HL-60 (cell line): ENCODE data around the gene FJX1.

Experiments
- DNase-seq, 2 experiments: peaks; one replicate each; pipeline ENCODE4 v3.0.0-alpha.2; 2010 to 2020; ENCODE audit warnings: low read depth in 1 of 2, low spot score in 1 of 2
- H3K27ac ChIP-seq: fragments of 250-450 bp; sonication (Bioruptor Pico); replicated peaks from 2 replicates; pipeline ENCODE4 v1.5.1; 2020; ENCODE audit warnings: mild to moderate bottlenecking, moderate library complexity
- H3K27me3 ChIP-seq: fragments of 250-450 bp; sonication (Bioruptor Pico); 2 replicates; pipeline ENCODE4 v1.5.1; 2021; ENCODE audit warnings: mild to moderate bottlenecking, moderate library complexity; ENCODE audit not compliant: insufficient read depth, poor library complexity, severe bottlenecking
- H3K4me3 ChIP-seq: replicated peaks from 2 replicates; pipeline ENCODE4 v1.5.1; 2011; ENCODE audit warnings: mild to moderate bottlenecking, control low read depth, low read length; ENCODE audit not compliant: insufficient read depth
- CTCF ChIP-seq: IDR thresholded peaks from one replicate; pipeline ENCODE4 v1.5.1; 2011; ENCODE audit warnings: low read length, control low read depth, inconsistent platforms; ENCODE audit not compliant: insufficient read depth
- GABPA ChIP-seq: IDR thresholded peaks from 2 replicates; pipeline ENCODE4 v1.6.1; 2012; ENCODE audit warnings: low read depth
- POLR2AphosphoS5 ChIP-seq: IDR thresholded peaks from 2 replicates; pipeline ENCODE4 v1.6.1; 2012; ENCODE audit warnings: low read depth
- REST ChIP-seq: IDR thresholded peaks from 2 replicates; pipeline ENCODE4 v1.6.1; 2012; ENCODE audit warnings: low read depth; ENCODE audit not compliant: insufficient replicate concordance
- SPI1 ChIP-seq: IDR thresholded peaks from 2 replicates; pipeline ENCODE4 v1.6.1; 2012; ENCODE audit warnings: low read depth, mild to moderate bottlenecking, borderline replicate concordance

The FJX1 gene

GRCh38 chr11:35582033-35582432 lies 36.2 kb upstream of the FJX1 start:
- Histone ChIP-seq H3K4me3 (no peak overlapping the region), H3K27me3 (no peaks in the 10 kb centered on the region), H3K27ac (no peak overlapping the region)
- TF ChIP-seq POLR2AphosphoS5 (no peak), REST (no peak), SPI1 (no peak), CTCF (no peak), GABPA (no peak)
- DNase-seq: no peak

- DNase-seq: no peak
- no peak overlapping the region for H3K27ac ChIP-seq
- TF ChIP-seq SPI1 (no peak), GABPA (no peak), CTCF (no peak), REST (no peak), POLR2AphosphoS5 (no peak)
- no peaks in the 10 kb centered on the region for H3K27me3 ChIP-seq
- H3K4me3 ChIP-seq: no peak overlapping the region
Observed at GRCh38 chr11:35583126-35583525, 35.1 kb upstream of the FJX1 start.

GRCh38 chr11:35583843-35584242 lies 34.4 kb upstream of the FJX1 start:
- Histone ChIP-seq H3K27ac (no peak overlapping the region), H3K4me3 (no peak overlapping the region), H3K27me3 (no peaks in the 10 kb centered on the region)
- DNase-seq: no peak
- TF ChIP-seq GABPA (no peak), SPI1 (no peak), POLR2AphosphoS5 (no peak), CTCF (no peak), REST (no peak)
